Measurements from ENCODE around the gene PDE3B.
"Not testable (repeated sequence)": the region's sequence is repeated elsewhere in the genome, so short reads cannot be mapped to it uniquely, and the experiment has no call there.

Gene PDE3B

GRCh38 chr11:14626650-14627049, 17.0 kb upstream of the PDE3B start:
- DNase-seq (ENCODE audit: low spot score in 2 of 2) = no peak
- no peaks in the 10 kb centered on the region for H3K27me3 ChIP-seq (ENCODE audit: low read depth)
- H3K36me3 ChIP-seq (replicated peaks) = no peaks in the 10 kb centered on the region
- in situ Hi-C loops (cut with MboI; ENCODE audit: low sequenced_read_pairs) = no loop called here
- H3K9me3 ChIP-seq = no peaks in the 10 kb centered on the region
- H3K4me1 ChIP-seq = no peaks in the 10 kb centered on the region
- H3K4me3 ChIP-seq = no peak overlapping the region

- DNase-seq (ENCODE audit: low spot score in 2 of 2); H3K36me3 ChIP-seq (replicated peaks); H3K4me3 ChIP-seq; H3K4me1 ChIP-seq; in situ Hi-C loops (cut with MboI; ENCODE audit: low sequenced_read_pairs); H3K27me3 ChIP-seq (ENCODE audit: low read depth); H3K9me3 ChIP-seq: not testable (repeated sequence)
Observed at GRCh38 chr11:14633506-14634224, 9.9 kb upstream of the PDE3B start.

- Histone ChIP-seq H3K27me3 (ENCODE audit: low read depth) (no peaks in the 10 kb centered on the region), H3K9me3 (no peaks in the 10 kb centered on the region), H3K4me3 (no peak overlapping the region), H3K36me3 (replicated peaks) (no peaks in the 10 kb centered on the region), H3K4me1 (no peaks in the 10 kb centered on the region)
- in situ Hi-C loops (cut with MboI; ENCODE audit: low sequenced_read_pairs) = no loop called here
- no peak for DNase-seq (ENCODE audit: low spot score in 2 of 2)
Observed at GRCh38 chr11:14634813-14635212, 8.8 kb upstream of the PDE3B start.

- Histone ChIP-seq H3K4me3 (no peak overlapping the region), H3K27me3 (ENCODE audit: low read depth) (no peaks in the 10 kb centered on the region), H3K4me1 (peaks cover 4% of the 10 kb centered on the region), H3K36me3 (replicated peaks) (no peaks in the 10 kb centered on the region), H3K9me3 (no peaks in the 10 kb centered on the region)
- in situ Hi-C loops (cut with MboI; ENCODE audit: low sequenced_read_pairs) = no loop called here
- no peak for DNase-seq (ENCODE audit: low spot score in 2 of 2)
Observed at GRCh38 chr11:14635546-14635945, 8.1 kb upstream of the PDE3B start.

GRCh38 chr11:14636119-14636518, 7.5 kb upstream of the PDE3B start:
- Histone ChIP-seq H3K27me3 (ENCODE audit: low read depth) (no peaks in the 10 kb centered on the region), H3K9me3 (no peaks in the 10 kb centered on the region), H3K36me3 (replicated peaks) (no peaks in the 10 kb centered on the region), H3K4me3 (no peak overlapping the region), H3K4me1 (peaks cover 7% of the 10 kb centered on the region)
- DNase-seq (ENCODE audit: low spot score in 2 of 2) = no peak
- in situ Hi-C loops (cut with MboI; ENCODE audit: low sequenced_read_pairs) = no loop called here

GRCh38 chr11:14637868-14638409, 5.7 kb upstream of the PDE3B start:
- H3K9me3 ChIP-seq = no peaks in the 10 kb centered on the region
- H3K4me1 ChIP-seq = peaks cover 24% of the 10 kb centered on the region
- no peaks in the 10 kb centered on the region for H3K36me3 ChIP-seq (replicated peaks)
- H3K4me3 ChIP-seq = no peak overlapping the region
- in situ Hi-C loops (cut with MboI; ENCODE audit: low sequenced_read_pairs) = no loop called here
- no peak for DNase-seq (ENCODE audit: low spot score in 2 of 2)
- H3K27me3 ChIP-seq (ENCODE audit: low read depth) = no peaks in the 10 kb centered on the region

- Histone ChIP-seq H3K36me3 (replicated peaks) (no peaks in the 10 kb centered on the region), H3K9me3 (no peaks in the 10 kb centered on the region), H3K27me3 (ENCODE audit: low read depth) (no peaks in the 10 kb centered on the region), H3K4me1 (peaks cover 25% of the 10 kb centered on the region), H3K4me3 (no peak overlapping the region)
- no peak for DNase-seq (ENCODE audit: low spot score in 2 of 2)
- in situ Hi-C loops (cut with MboI; ENCODE audit: low sequenced_read_pairs) = no loop called here
Observed at GRCh38 chr11:14638561-14638960, 5.0 kb upstream of the PDE3B start.

GRCh38 chr11:14641801-14642200, 1.8 kb upstream of the PDE3B start:
- Histone ChIP-seq H3K9me3 (no peaks in the 10 kb centered on the region), H3K4me3 (no peak overlapping the region), H3K4me1 (peaks cover 31% of the 10 kb centered on the region), H3K36me3 (replicated peaks) (no peaks in the 10 kb centered on the region), H3K27me3 (ENCODE audit: low read depth) (no peaks in the 10 kb centered on the region)
- DNase-seq (ENCODE audit: low spot score in 2 of 2) = no peak
- in situ Hi-C loops (cut with MboI; ENCODE audit: low sequenced_read_pairs) = loop anchor here (10.0 kb wide), 1 partner anchor 117 kb away; the partner anchor contains the start of gene PSMA1

- DNase-seq (ENCODE audit: low spot score in 2 of 2) = no peak
- H3K4me1 ChIP-seq = peaks cover 35% of the 10 kb centered on the region
- in situ Hi-C loops (cut with MboI; ENCODE audit: low sequenced_read_pairs) = loop anchor here (10.0 kb wide), 1 partner anchor 118 kb away; the partner anchor contains the start of gene PSMA1
- H3K36me3 ChIP-seq (replicated peaks) = no peaks in the 10 kb centered on the region
- H3K9me3 ChIP-seq = no peaks in the 10 kb centered on the region
- peak overlapping the region; percentile 64; the same call in 1 of the 2 replicates for H3K4me3 ChIP-seq
- H3K27me3 ChIP-seq (ENCODE audit: low read depth) = no peaks in the 10 kb centered on the region
Observed at GRCh38 chr11:14642453-14642852, 1.2 kb upstream of the PDE3B start.

GRCh38 chr11:14642873-14643696, 519 bp upstream of the PDE3B start:
- in situ Hi-C loops (cut with MboI; ENCODE audit: low sequenced_read_pairs) = loop anchor here (10.0 kb wide), 1 partner anchor 118 kb away; the partner anchor contains the start of gene PSMA1
- Histone ChIP-seq H3K36me3 (replicated peaks) (no peaks in the 10 kb centered on the region), H3K4me3 (peak overlapping the region; percentile 64)

GRCh38 chr11:14644226-14645014, 816 bp downstream of the PDE3B start:
- H3K27me3 ChIP-seq (ENCODE audit: low read depth) = no peaks in the 10 kb centered on the region
- no peaks in the 10 kb centered on the region for H3K36me3 ChIP-seq (replicated peaks)
- in situ Hi-C loops (cut with MboI; ENCODE audit: low sequenced_read_pairs) = loop anchor here (10.0 kb wide), 1 partner anchor 120 kb away; the partner anchor contains the start of gene PSMA1
- DNase-seq (ENCODE audit: low spot score in 2 of 2) = peak; percentile 28 to 54
- H3K4me1 ChIP-seq = peaks cover 42% of the 10 kb centered on the region
- H3K4me3 ChIP-seq = peak overlapping the region; percentile 64
- H3K9me3 ChIP-seq = no peaks in the 10 kb centered on the region

More at GRCh38 chr11:14642873-14643696, 519 bp upstream of the PDE3B start:
- no peak for DNase-seq (ENCODE audit: low spot score in 2 of 2)
- peaks cover 36% of the 10 kb centered on the region for H3K4me1 ChIP-seq
- no peaks in the 10 kb centered on the region for H3K9me3 ChIP-seq
- no peaks in the 10 kb centered on the region for H3K27me3 ChIP-seq (ENCODE audit: low read depth)

- H3K36me3 ChIP-seq (replicated peaks) = no peaks in the 10 kb centered on the region
- no peak for DNase-seq (ENCODE audit: low spot score in 2 of 2)
- H3K4me1 ChIP-seq = peaks cover 40% of the 10 kb centered on the region
- peak overlapping the region; percentile 64 for H3K4me3 ChIP-seq
- no peaks in the 10 kb centered on the region for H3K9me3 ChIP-seq
- in situ Hi-C loops (cut with MboI; ENCODE audit: low sequenced_read_pairs) = loop anchor here (10.0 kb wide), 1 partner anchor 120 kb away; the partner anchor contains the start of gene PSMA1
- no peaks in the 10 kb centered on the region for H3K27me3 ChIP-seq (ENCODE audit: low read depth)
Observed at GRCh38 chr11:14645015-14645912, 1.7 kb downstream of the PDE3B start.
